A172 (cell line): Measurements from ENCODE around the gene KCNJ12. TPM values are rescaled to one million over a fixed set of nuclear protein-coding genes. Genes with fewer than 3 reads are reported as not detected.
"Not testable (repeated sequence)": the region's sequence is repeated elsewhere in the genome, so short reads cannot be mapped to it uniquely, and the experiment has no call there.

Experiments used
- DNase-seq: peaks from one replicate; pipeline ENCODE4 v3.0.0-alpha.2; 2015; ENCODE audit warnings: low spot score
- total RNA-seq: library from RNA; depleted of rRNA; stranded (reverse); fragments of >200 nt; shearing (Covaris generic); gene quantifications from 2 replicates; pipeline ENCODE4 v1.2.3, GENCODE V29; 2014

The KCNJ12 gene
- total RNA-seq, 1 experiment from 2014 or later = 0.03 TPM

DNA sequence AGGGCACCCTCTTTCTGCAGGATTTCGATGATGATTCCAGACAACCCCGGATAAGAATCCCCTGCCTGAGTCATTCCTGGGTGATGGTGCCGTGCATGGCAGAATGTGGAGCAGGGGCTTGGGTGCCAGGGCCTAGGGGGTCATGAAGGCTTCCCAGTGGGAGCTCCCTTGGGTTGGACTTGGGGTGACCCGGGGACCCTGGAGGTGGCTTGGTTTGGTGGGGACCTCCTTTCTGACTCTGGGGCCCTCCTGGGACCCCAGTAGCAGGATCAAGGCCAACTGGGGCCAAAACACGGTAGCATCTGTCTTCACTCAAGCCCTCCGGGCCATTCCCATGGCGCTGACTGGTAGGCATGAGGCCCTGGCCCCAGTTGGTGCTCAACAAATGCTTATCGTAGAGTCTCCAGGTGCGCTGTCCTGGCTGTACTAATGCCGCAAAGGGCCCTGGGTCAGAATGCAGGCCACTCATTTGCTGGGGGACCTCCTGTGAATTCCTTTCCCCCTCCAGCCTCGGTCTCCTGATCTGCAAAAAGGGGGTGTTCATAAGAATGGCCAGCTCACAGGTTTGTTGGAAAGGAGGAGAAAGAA lies 44.4 kb downstream of the KCNJ12 start:
- not testable (repeated sequence) for DNase-seq

DNA sequence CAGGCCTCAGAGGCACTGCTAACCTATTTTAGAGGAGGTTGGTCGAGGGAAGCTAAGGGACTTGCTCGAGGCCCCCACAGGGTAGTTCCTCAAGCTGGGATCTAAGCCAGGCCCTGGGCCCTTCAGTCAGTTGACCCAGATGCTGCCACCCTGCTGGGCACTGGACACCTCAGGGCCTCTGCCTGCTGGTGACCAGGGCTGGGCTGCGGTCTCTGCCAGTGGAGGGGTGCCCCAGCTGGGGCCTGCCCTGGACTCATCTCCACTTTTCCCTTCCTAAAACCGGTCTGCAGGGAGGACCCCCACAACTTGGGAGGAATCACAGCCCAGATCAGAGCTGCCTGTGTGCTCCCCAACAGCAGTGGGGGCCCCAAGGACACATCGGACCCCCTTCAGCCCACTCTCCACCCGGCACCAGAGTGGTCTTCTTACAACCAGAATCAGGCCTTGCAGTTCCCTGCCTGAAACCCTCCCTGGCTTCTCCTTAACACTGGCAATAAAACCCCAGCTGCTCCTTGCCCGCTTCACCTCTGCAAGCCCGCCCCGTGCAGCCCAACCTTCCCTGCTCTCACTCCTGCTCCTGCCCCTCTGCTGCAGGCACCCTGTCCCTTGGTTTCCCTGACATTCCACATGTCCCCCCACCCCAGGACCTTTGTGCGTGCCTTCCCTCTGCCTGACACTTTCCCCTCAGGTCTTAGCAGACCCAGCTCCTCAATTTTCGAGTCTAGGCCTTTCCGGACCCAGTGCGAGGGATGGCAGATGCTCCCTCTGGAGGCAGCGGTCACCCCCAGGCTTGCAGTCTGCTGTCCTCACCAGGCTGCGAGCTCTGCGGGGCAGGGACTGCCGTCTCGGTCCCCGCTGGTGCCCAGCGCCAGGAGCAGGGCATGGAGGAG lies 45.5 kb downstream of the KCNJ12 start:
- not testable (repeated sequence) for DNase-seq

DNA sequence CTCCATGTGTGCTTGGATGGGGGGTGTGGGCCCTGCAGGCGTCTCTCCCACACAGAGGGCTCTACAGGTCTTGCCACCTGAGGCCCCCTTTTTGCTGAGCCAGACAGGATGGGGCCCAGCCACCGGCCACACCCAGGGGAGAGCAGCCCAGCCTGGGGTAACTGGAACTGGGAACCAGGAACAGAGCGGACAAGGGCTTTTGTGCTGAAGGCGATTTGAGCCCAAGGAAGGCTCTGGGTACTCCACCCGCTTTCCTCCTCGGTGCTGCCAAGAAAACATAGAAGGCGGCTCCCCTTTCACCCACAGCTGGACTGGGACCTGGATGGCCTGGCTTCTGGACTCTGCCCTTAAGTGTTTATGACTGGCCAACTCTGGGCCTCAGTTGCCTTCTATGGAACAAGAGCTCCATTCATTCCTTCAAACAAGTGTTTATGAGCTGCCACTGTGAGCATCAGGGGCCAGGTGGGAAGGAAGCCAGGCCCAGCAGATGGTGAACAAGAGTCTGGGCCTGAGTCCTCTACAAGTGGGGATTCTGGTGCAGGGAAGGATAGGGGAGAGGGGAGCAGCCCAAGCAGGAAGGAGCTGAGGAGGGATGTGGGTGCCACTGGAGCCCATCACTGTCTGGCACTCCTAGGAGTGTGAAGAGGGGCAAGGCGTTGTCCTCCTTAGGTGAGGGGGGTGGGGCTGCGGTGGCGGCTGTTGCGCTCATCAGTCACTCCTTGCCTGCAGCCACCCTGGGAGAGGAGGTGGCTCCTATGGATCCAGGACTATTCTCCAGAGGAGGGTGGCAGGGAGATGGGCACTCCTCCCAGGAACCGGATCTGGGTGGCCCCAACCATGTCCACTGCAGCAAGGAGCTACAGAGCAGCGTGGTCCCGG lies 46.4 kb downstream of the KCNJ12 start:
- DNase-seq = not testable (repeated sequence)

DNA sequence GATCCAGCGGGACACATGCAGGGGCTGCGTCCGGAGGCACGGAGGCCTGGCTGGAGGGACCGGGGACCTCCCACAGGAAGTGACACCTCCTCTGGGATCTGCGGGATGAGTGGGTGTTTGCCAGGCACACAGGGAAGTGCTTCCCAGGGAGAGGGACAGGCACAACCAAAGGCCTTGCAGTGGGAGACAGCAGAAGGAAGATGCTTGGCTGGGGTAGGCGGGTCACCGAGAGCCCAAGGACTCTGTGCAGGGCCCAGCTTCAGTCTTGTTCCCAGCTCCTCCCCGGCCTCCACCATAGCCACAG lies 47.0 kb downstream of the KCNJ12 start:
- not testable (repeated sequence) for DNase-seq

DNA sequence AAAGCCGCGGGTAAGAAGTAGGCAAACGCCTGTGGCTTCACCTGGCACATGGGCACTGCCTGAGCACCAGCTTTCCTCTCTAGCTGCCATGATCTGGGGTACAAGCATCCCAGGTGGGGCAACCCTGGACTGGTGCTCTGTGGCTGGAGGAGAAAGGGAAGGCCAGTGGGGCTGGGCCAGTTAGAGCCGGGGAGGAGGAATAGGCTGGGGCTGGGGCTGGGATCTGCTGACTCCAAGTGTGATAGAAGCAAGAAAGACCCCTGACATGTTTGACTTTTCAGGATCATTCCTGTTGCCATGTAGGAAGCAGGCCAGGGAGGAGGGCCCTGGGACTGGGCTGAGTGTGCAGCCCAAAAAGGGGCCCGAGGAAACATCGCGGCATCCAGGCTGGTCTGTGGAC lies 48.5 kb downstream of the KCNJ12 start:
- DNase-seq = not testable (repeated sequence)

DNA sequence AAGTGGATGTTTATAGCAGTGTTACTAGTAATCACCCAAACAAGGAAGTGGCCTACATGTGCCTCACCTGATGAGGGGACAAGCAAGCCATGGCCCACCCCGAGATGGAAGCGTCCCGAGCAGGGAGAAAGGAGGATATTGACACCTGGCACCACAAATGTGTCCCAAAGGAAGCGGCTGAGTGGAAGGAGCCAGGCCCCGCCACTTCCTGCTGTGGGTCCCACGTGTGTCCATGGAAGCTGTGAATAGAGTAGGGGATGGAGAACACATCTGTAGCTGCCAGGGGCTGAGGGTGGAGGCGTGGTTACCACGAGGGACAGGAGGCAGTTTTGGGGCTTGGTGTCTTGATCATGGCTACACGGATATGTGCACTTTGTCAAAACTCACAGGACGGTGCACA lies 49.2 kb downstream of the KCNJ12 start:
- DNase-seq = no peak

DNA sequence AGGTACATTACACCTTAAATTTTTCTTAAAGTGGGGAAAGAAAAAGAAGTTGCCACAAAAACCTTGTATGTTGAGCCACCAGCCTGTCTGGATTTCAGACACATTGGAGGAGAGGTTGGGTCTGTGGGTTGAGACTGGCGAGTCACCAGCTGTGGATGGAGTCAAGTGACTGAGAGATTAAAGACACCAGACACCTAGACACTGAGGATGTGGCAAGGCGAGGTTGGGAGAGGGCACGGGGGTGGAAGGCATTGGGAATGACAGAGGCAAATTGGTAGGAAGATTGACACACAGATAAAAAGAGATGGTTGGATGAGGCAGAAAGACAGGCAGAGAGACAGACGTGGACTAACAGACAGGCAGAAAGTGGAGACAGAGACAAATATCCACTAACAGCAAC lies 49.6 kb downstream of the KCNJ12 start:
- DNase-seq = no peak

DNA sequence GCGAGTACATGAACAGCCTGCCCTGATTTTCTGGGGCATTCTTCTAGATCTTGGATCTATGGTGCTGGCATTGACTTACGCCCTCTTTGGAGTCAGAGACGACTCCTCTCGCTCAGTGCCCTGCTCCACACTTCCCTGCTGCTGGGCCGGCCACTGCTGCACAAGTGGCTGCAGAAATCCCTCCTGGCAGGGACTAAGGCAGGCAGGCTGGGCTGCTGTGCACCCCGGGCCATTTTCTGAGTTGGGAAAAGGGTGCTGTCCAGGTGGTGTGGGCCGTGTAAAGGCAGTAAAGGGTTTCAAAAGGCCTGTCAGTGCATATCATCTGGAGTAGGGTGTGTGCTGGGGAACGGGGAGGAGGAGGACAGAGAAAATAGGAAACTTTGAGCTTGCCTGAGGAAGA lies 50.1 kb downstream of the KCNJ12 start:
- not testable (repeated sequence) for DNase-seq

DNA sequence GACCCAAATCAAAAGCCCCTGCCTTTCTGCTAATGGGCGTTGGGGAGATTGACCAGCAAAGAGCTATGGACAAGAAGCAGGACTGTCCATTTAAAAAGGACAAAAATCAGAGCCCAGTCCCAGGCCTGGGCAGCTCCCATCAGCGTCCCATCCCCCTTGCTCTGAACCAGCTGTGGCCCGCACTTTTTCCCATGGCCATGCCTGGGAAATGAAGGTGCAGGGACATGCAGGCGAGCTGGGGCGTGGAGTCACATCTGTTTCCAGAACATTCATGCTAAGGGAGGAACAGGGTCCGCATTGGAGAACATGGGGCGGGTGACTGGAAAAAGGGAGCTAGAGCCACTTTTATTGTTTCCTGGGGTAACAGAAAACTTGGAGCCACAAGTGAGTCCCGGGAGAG lies 50.7 kb downstream of the KCNJ12 start:
- not testable (repeated sequence) for DNase-seq

DNA sequence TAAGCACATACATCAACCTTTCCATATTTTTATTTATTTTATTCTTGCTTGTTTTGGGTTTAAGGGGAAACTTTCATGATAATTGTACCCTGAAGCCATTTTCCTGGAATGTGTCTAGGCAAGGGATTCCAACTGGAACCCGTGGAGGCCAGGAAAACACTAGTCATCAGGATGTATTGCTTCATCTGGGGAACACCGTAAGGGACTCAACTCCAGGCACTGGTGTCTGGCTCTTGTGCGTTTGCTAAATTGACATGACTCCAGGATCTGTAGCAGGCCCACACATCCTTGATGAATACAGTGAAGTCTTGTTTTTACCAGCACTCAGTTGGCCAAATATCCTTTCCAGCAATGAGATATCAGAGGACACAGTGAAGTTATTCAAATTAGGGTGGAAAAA lies 51.6 kb downstream of the KCNJ12 start:
- not testable (repeated sequence) for DNase-seq

DNA sequence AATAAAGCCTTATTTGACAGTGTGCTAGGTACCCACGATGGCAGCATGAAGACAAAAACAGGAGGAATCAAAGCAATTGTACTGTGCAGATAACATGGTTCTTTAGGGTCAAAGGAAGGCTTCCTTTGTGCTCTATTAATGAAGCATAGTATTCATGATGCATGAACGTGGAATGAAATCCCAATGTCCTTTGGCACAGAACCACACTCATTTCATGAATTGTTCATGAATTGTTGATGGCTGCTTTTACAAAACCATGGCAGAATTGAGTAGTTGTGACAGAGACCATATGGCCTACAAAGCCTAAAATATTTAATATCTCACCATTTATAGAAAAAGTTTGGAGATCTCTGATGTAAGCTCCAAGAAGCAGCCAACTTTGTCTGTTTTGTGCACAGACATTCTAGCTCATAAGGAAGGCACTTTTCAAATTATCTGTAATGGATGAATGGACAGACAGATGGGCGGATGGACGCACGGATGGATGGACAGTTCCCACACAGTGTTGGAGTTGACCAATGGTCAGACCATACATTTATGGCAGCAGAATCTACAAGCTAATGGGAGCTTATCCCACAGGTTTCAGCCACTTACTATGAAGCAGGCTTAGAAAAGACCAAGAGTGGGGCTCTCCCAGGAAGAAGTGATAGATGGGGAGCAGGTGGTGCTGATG lies 52.7 kb downstream of the KCNJ12 start:
- DNase-seq = not testable (repeated sequence)

DNA sequence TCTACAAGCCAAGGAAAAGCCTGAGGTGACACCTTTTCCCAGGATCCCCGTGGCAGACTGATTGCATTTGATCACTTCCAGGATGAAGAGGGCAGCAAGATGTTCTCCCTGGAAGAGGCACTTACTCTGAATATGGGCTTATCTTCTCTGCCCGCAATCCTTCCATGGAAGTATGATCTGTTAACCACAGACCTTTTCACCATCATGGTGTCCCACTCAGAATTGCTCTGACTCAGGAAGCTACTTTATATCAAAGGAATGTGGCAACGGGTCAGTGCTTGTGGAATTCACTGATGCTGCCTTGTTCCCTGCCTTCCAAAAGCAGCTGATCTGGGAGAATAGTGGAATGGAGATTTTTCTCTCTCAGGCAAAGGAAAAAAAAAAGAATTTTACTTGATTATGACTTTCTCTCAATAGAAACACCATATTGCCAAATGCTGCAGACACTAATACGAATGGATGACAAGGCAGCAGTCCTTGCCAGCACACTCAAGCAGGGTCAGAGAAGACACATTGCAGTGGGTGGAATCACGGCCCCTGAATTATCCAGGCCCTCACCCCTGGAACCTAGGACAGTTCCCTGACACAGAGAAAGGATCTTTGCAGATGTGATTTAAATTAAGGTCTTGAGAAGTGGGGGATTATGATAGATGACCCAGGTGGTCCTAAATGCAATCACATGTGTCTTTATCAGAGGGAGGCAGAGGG lies 53.9 kb downstream of the KCNJ12 start:
- DNase-seq = not testable (repeated sequence)

DNA sequence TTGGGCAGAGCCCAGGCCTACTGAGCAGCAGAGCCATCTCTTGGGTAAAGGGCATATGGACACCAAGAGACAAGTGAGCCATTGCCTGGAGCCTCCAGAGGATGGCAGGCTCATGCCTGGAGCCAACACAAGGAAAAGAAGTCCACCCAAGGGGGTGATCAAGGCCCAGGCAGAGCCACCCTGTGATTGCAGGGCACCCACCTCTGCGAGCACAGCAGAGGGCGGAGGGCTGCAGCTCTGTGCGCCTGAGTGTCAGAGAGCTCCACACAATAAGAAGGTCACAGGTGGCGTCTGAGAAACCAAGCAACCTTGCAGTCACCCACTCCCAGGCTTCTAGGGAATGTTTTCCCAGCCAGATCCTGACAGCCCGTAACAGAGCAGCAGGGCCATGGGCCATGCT lies 57.8 kb downstream of the KCNJ12 start:
- not testable (repeated sequence) for DNase-seq

DNA sequence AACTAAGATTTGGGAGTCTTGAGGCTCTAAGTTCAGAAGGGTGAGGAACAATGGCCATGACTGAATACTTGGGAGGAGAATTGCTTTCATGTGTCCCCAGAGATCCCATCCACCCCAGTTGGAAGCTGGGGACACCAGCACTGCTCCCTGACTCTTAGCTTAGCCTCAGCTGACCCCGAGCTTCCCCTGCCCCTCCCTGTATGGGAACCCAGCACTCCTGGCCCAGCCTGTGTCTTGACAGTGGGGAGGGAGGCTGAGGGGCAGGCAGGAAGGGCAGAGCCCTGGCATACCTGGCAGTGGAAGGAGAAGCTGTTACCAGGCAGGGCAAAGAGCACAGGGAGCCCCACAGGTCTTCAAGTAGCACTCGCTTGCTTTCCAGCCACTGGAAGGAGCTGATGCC lies 58.8 kb downstream of the KCNJ12 start:
- not testable (repeated sequence) for DNase-seq

DNA sequence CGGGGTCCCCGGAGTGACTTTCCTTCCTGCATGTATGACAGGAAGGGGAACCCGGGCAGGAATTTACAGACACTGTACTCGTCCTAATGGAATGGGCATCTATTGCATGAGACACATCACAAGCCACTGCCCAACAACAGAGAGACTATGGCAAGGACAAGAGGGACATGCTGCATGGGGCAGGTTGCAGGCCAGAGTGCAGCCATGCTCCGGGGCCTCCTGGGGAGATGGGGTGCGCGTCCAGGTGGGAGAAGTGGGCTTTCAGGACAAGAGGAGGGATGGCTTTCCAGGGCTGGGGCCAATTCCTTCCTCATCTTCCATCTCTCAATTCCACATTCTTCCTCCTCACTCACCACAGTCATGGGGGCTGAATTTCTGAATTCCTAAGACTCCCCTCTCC lies 60.3 kb downstream of the KCNJ12 start:
- DNase-seq = not testable (repeated sequence)

DNA sequence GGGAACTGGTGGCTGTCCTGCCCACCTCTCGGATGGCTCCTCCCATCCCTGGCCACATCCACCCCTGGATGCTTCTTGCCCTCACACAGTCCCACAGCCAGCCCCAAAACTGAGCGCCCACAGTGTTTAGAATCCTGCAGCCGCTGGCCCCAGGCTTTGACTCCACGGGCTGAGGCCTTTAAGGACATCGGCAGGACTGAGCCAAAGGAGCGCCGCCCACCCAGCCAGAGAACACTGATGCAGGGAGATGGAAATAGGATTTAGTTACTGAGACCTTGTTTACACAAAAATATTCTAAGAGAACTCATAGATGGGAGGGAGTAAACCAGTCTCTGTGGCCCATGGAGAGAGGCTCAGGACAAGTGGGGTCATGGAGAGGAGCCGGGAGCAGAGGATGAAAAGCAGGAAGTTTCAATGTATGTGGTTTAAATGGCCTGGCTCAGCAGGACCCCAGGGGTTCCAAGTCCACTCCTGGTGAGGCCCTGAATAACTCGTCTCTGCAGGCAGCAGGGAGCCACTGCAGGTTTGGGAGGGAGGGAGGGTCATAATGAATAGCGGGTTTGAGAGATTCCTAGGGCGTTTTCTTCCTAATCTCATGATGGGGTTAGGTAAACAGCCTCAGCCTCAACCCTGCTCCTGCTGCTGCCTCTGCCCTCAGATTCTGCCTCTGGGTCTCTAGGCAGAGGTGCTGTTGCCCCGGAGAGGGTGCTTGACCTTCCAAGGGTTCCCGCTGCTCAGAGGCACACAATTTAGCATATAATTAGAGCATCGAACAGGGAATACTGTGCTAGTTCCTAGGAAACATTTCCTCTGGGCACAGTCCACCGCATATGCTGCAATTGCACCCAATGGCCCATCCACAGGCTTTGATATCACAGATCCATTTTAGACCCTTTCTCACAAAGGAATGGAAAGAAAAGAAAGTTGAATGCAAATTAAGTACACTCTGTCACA lies 61.0 kb downstream of the KCNJ12 start:
- not testable (repeated sequence) for DNase-seq

DNA sequence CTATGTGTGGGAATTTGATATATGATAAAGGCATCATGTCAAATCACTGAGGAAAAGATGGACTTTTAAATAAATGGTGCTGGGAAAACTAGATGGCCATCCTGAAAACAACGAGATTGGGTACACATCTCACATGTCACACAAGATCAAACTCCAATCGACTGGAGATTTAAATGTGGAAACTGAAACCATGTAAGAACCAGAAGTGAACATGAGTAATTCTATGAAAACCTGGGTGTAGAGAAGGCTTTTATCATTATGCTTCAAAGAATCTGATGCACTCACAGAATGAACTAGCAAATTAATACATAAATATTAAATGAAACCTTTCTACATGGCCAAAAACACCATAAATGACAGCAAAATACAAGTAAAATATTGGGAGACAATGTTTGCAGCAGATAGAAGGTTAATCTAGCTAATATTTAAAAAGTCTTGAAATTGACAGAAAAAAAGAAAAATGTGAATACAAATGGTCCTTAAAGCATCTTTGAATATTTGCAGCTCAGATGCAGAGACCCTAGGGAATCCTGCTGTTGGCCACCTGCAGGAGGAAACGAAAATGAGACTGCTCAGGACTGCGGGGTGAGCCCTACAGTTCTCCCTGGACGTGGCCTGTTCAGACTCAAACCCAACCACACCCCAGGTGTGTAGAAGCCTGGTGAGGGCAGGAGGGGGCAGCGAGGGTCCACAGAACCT lies 62.3 kb downstream of the KCNJ12 start:
- not testable (repeated sequence) for DNase-seq

DNA sequence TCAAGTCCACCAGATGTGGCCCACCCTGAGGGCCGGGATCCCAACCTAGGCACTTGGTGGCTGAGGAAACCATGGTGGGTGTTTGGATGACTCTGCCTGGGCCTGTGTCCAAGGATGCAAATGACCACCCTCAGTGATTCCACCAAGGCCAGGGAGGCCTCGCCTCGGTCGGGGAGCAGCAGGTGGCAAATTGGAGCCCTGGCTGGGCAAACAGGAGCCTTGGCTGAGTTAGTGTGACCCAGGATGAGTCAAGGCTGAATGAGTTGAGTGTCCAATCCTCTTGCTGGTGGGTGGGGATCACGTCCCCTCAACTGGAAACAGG lies 62.8 kb downstream of the KCNJ12 start:
- DNase-seq = not testable (repeated sequence)

DNA sequence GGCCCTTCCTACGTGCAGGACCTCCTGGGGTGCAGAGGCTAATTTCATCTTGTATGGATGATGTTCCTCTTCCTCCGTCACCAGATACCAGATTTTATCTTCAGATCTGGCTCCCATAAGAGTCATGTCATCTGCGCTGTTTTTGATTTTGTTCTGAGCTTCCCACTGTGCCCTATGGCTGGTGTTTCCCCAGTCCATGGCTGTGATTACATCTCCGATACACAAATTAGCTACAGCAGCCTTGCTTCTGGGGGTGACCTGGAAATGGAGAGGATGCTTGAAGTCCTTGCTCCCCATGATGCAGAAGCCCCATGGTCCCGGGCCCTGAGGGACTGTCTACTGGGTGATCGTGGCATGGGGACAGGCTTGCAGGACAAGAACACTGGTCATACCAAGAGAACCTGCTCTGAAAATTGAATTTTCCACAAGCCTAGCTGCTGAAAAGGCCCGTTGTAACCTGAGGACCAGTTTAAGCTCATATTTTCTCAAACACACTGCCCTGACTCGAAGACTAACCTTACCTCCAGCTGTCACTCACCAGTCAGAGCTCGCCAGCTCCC lies 69.0 kb downstream of the KCNJ12 start:
- no peak for DNase-seq
